ENCODE measurements around the gene SNX25.
"Not testable (repeated sequence)": the region's sequence is repeated elsewhere in the genome, so short reads cannot be mapped to it uniquely, and the experiment has no call there.

The SNX25 gene

DNA sequence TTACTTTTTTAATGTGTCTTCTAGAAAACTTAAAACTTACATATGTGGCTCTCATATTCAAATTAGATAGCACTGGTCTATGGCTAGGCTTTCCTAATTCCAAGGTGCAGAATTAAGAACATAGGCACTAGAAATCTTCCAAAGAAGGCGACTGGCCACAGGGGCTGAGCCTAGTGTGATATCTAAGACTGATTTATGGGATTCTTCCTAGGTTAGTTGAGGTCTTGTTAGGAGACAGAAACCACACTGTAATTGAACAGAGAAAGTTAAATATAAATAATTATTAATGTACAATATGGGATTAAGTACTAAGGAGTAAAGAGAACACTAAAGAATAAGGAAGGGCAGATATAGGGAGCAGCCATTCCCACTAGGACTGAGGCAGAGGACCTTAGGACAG is 48.3 kb downstream of the SNX25 start:
- in situ Hi-C loops (cut with MboI; ENCODE audit: low pct_unique_long_range_greater_than_20kb, low sequenced_read_pairs, unreplicated experiment) = no loop called here
- TF ChIP-seq, protein P1, sequence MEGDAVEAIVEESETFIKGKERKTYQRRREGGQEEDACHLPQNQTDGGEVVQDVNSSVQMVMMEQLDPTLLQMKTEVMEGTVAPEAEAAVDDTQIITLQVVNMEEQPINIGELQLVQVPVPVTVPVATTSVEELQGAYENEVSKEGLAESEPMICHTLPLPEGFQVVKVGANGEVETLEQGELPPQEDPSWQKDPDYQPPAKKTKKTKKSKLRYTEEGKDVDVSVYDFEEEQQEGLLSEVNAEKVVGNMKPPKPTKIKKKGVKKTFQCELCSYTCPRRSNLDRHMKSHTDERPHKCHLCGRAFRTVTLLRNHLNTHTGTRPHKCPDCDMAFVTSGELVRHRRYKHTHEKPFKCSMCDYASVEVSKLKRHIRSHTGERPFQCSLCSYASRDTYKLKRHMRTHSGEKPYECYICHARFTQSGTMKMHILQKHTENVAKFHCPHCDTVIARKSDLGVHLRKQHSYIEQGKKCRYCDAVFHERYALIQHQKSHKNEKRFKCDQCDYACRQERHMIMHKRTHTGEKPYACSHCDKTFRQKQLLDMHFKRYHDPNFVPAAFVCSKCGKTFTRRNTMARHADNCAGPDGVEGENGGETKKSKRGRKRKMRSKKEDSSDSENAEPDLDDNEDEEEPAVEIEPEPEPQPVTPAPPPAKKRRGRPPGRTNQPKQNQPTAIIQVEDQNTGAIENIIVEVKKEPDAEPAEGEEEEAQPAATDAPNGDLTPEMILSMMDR (IDR thresholded peaks at IDR 0.05; ENCODE audit: extremely low read depth, insufficient read depth, missing control alignments) = no peak
- DNase-seq (ENCODE audit: low spot score) = no peak

DNA sequence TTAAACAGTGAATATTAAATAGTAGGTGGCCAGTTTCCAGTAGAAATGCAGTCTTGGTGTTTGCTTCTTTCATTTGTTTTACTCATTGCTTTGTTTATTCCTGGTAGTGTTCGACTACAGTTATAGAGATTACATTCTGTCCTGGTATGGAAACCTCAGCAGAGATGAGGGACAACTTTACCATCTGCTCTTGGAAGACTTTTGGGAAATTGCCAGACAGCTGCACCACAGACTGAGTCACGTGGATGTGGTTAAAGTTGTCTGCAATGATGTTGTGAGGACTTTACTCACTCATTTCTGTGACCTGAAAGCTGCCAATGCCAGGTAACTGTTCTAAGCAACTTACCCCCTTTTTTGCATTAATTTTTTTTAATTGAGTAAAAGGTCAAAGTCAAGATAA is 49.3 kb downstream of the SNX25 start:
- DNase-seq (ENCODE audit: low spot score); in situ Hi-C loops (cut with MboI; ENCODE audit: low pct_unique_long_range_greater_than_20kb, low sequenced_read_pairs, unreplicated experiment): not testable (repeated sequence)

DNA sequence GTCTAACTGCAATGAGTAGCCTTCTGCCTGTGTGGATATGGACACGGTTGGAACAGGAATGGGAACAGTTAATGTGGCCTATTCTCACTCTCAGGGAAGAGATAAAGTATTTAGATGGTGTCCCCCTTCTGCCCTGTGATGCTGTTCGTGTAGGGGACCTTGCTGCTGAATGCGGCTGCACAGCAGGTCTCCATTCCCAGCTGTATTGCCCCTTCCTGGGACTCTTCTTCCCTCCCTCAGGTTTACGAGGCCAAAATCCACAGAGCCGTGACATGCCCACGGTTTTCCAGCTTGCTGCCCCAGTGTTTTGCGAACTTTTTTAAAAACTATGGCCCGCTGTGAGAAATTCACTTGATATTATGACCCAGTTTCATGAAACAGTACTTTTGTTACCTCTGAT is 50.3 kb downstream of the SNX25 start:
- DNase-seq (ENCODE audit: low spot score) = no peak
- in situ Hi-C loops (cut with MboI; ENCODE audit: low pct_unique_long_range_greater_than_20kb, low sequenced_read_pairs, unreplicated experiment) = no loop called here
- TF ChIP-seq, protein P1 (IDR thresholded peaks at IDR 0.05; ENCODE audit: extremely low read depth, insufficient read depth, missing control alignments) = no peak

DNA sequence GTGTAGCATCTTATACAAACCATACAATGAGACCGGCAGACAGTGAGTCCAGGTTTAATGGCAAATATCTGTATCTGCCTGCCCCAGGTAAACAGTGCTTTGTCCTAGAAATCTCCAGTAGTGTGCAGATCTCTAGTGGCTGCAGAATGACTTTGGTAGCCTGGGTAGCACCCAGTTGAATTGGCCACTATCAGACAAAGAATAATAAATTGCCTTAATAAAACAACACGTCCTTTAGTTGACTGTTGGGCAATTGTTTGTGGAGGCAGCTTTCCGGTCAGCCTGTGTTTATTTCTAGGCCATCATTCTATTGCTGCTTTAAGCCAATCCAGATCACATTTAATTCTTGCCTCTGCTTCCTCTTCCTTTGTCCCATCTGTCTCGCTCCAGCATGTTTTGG is 52.5 kb downstream of the SNX25 start:
- no peak for DNase-seq (ENCODE audit: low spot score)
- TF ChIP-seq, protein P1 (IDR thresholded peaks at IDR 0.05; ENCODE audit: extremely low read depth, insufficient read depth, missing control alignments) = no peak
- in situ Hi-C loops (cut with MboI; ENCODE audit: low pct_unique_long_range_greater_than_20kb, low sequenced_read_pairs, unreplicated experiment) = no loop called here

DNA sequence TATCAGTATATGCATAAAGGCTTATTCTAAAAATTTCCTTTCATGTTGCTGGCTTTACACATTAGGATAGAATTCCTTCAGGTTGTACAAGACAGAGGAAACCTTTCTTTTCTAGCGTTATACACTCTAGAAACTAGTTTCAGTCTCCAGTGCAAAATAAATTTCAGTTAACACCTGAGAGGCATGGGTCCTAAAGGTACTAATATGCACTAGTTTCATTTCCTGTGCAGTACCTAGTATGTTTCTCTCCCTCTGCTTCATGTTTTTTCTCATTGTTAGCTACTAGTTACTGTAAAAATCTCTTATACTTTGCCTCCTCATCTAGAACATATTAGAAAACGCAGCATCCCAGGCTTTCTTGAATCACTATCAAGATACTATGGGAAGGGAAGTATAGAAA is 54.0 kb downstream of the SNX25 start:
- DNase-seq (ENCODE audit: low spot score) = no peak
- TF ChIP-seq, protein P1 (IDR thresholded peaks at IDR 0.05; ENCODE audit: extremely low read depth, insufficient read depth, missing control alignments) = no peak
- in situ Hi-C loops (cut with MboI; ENCODE audit: low pct_unique_long_range_greater_than_20kb, low sequenced_read_pairs, unreplicated experiment) = no loop called here

DNA sequence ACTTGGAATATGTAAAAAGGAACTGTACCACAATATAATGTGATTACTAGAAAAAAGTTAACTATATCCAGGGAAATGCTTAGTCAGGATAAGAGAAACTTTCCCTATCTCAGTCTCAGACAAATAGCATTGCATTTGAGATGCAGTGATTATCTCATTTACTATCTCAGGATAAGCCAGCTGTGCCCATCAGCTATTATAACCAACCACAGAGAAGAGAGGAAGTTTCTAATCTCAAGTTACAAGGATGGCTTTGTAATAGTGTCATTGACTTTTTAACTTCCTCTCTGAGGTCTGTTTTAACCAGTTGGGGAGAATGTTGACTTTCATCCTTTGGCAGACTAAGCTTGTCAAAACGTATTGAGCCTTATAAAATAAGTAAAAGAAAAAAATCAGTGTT is 56.5 kb downstream of the SNX25 start:
- DNase-seq (ENCODE audit: low spot score) = peak; percentile 20
- TF ChIP-seq, protein P1 (IDR thresholded peaks at IDR 0.05; ENCODE audit: extremely low read depth, insufficient read depth, missing control alignments) = no peak
- in situ Hi-C loops (cut with MboI; ENCODE audit: low pct_unique_long_range_greater_than_20kb, low sequenced_read_pairs, unreplicated experiment) = no loop called here

DNA sequence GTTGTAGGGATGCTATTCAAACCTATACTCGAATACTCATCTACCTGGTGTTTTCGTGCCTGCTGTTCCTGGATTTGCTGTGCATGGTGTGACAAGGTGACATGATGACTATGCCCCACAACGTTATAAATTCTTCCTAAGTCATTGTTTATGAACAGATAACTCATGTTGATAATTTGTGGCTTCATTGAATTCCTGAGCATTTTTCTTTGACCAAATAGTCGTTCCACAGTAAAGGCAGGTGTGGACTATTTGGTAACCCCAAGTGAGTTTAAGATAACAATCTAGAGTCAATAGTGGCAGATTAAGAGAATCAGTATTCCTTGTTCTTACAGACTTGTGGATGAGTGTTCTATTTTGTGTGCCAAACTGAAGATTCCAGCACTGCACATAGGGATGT is 59.9 kb downstream of the SNX25 start:
- in situ Hi-C loops (cut with MboI; ENCODE audit: low pct_unique_long_range_greater_than_20kb, low sequenced_read_pairs, unreplicated experiment) = no loop called here
- DNase-seq (ENCODE audit: low spot score) = no peak
- TF ChIP-seq, protein P1 (IDR thresholded peaks at IDR 0.05; ENCODE audit: extremely low read depth, insufficient read depth, missing control alignments) = no peak
